Calu3 (cell line): Measurements from ENCODE around the gene IL17B. TPM values are rescaled to one million over a fixed set of nuclear protein-coding genes. Genes with fewer than 3 reads are reported as not detected.

Experiments
- BruUV-seq: library from RNA; stranded (reverse); fragments of 400-500 nt; replicated peaks from 2 replicates; lab custom pipeline; 2021; lab: Mats Ljungman, UMichigan
- CTCF ChIA-PET: fragments of 300-600 bp; sonication (Branson Sonifier 250); formaldehyde crosslinking; loops from one replicate; lab custom pipeline; 2022; ENCODE audit warnings: antibody characterized with exemption; lab: Charles Lee
- DNase-seq: peaks from one replicate; pipeline ENCODE4 v3.0.0; 2022
- H3K27ac Mint-ChIP-seq: one replicate; pipeline ENCODE4 v1.8.0; 2022; ENCODE audit warnings: mixed read lengths; ENCODE audit not compliant: unreplicated experiment
- H3K27me3 Mint-ChIP-seq: one replicate; pipeline ENCODE4 v1.8.0; 2022; ENCODE audit warnings: mixed read lengths; ENCODE audit not compliant: unreplicated experiment
- H3K36me3 Mint-ChIP-seq: one replicate; pipeline ENCODE4 v1.8.0; 2022; ENCODE audit warnings: mild to moderate bottlenecking, moderate library complexity, mixed read lengths; ENCODE audit not compliant: insufficient read depth, unreplicated experiment
- H3K4me1 Mint-ChIP-seq: one replicate; pipeline ENCODE4 v1.8.0; 2022; ENCODE audit warnings: mild to moderate bottlenecking, low read depth, mixed read lengths; ENCODE audit not compliant: unreplicated experiment
- H3K4me3 Mint-ChIP-seq: one replicate; pipeline ENCODE4 v1.8.0; 2022; ENCODE audit warnings: mild to moderate bottlenecking, low read depth, moderate library complexity, mixed read lengths; ENCODE audit not compliant: unreplicated experiment
- H3K9me3 Mint-ChIP-seq: one replicate; pipeline ENCODE4 v1.8.0; 2022; ENCODE audit warnings: low read depth, mixed read lengths; ENCODE audit not compliant: unreplicated experiment
- intact Hi-C: fragments of 100-400 bp; cut with micrococcal nuclease; formaldehyde crosslinking; loops from one replicate; pipeline ENCODE4 v1.10.0; 2022; ENCODE audit not compliant: unreplicated experiment
- total RNA-seq: library from RNA; stranded (reverse); gene quantifications from 2 replicates; pipeline ENCODE4 v1.2.3, GENCODE V29; 2022
- TF ChIP-seq, protein P1 (sequence below): fragments of 200-600 bp; IDR thresholded peaks from one replicate; pipeline ENCODE4 v1.8.0; 2022; ENCODE audit warnings: antibody characterized with exemption; ENCODE audit not compliant: unreplicated experiment

IL17B gene
- total RNA-seq, 1 experiment from 2014 or later, result not detected

DNA sequence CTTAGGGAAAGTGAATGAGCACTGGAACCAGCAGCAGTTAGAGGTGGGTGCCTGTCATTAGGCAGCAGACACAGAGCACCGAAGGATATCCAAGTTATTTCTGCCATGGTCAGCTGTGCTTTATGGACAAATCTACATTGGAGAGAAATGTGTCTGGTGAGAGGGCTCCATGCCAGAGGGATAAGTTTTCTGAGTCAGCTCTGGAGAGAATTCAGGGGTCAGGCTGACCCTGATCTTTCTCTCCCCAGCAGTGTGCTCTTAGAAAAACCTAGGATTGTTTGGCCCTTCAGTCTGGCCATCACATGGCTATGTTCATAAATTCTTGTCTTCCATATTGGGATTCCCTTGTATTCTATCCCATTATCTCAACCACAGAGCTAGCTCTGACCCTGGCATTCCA lies 8.9 kb upstream of the IL17B start:
- Mint-ChIP-seq H3K9me3 (peaks cover 2% of the 10 kb centered on the region), H3K4me1 (no peaks in the 10 kb centered on the region), H3K27me3 (no peaks in the 10 kb centered on the region), H3K4me3 (no peak overlapping the region), H3K27ac (no peak overlapping the region), H3K36me3 (no peaks in the 10 kb centered on the region)
- BruUV-seq, result no TSS peak
- TF ChIP-seq, protein P1, sequence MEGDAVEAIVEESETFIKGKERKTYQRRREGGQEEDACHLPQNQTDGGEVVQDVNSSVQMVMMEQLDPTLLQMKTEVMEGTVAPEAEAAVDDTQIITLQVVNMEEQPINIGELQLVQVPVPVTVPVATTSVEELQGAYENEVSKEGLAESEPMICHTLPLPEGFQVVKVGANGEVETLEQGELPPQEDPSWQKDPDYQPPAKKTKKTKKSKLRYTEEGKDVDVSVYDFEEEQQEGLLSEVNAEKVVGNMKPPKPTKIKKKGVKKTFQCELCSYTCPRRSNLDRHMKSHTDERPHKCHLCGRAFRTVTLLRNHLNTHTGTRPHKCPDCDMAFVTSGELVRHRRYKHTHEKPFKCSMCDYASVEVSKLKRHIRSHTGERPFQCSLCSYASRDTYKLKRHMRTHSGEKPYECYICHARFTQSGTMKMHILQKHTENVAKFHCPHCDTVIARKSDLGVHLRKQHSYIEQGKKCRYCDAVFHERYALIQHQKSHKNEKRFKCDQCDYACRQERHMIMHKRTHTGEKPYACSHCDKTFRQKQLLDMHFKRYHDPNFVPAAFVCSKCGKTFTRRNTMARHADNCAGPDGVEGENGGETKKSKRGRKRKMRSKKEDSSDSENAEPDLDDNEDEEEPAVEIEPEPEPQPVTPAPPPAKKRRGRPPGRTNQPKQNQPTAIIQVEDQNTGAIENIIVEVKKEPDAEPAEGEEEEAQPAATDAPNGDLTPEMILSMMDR, result no peak
- intact Hi-C loops, result no loop called here
- CTCF ChIA-PET, result interaction anchor here (0.7 kb wide), 3 partner anchors 46 to 255 kb away, joined by 4 to 7 read pairs (median 6); no protein-coding TSS in a partner anchor
- no peak for DNase-seq

DNA sequence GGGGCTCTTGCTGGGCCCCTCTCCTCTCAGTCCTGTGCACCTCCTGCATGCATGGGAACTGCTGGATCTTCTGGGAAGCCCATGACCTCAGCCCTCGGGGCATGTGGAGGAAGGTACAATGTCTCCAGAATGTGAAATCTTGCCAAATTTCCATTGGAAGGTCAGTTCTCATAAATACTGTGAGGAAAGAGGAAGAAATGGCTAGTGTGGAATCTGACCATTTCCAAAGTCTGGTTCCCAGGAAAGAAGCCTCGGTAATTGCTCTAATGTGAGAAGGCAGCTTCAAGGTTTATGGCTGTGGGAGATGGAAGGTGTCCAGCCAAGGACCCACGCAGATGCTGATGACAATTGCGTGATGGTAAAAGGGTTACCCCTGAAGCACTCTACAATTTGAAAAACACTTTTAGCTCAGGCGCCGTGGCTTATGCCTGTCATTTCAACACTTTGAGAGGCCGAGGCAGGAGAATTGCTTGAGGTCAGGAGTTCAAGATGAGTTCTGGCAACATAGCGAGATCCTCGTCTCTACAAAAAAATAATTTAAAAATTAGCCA lies 8.1 kb upstream of the IL17B start:
- Mint-ChIP-seq H3K9me3 (peaks cover 2% of the 10 kb centered on the region), H3K4me1 (no peaks in the 10 kb centered on the region), H3K27me3 (no peaks in the 10 kb centered on the region), H3K4me3 (no peak overlapping the region), H3K27ac (no peak overlapping the region), H3K36me3 (no peaks in the 10 kb centered on the region)
- intact Hi-C loops, result no loop called here
- TF ChIP-seq, protein P1, result no peak
- CTCF ChIA-PET, result interaction anchor here (0.7 kb wide), 1 partner anchor 14 kb away, joined by 9 read pairs; no protein-coding TSS in a partner anchor
- BruUV-seq, result no TSS peak
- no peak for DNase-seq

DNA sequence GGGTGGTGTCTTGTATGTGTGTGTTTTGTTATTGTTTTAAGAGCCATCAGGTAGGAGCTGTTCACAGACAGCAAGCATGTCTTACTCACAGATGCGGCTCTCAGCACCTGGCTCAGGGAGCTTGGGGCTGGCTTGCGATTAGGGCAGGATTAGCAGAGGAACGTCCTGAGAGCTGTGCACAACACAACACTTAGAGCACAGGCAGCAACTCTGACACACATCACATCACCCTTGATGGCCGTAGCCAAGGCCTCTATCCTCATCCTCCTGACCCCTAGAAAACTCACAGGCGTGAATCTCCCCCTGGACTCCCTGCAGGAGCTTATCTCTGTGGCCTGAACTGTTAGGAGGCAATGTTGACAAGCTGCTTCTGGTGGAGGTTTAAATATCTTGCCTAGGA lies 7.1 kb upstream of the IL17B start:
- no peaks in the 10 kb centered on the region for H3K36me3 Mint-ChIP-seq
- H3K27me3 Mint-ChIP-seq, result no peaks in the 10 kb centered on the region
- no peak overlapping the region for H3K27ac Mint-ChIP-seq
- no peak for DNase-seq
- CTCF ChIA-PET, result interaction anchor here (0.6 kb wide), 1 partner anchor 28 kb away, joined by 3 read pairs; the partner anchor contains the start of gene PCYOX1L
- no peak overlapping the region for H3K4me3 Mint-ChIP-seq
- no TSS peak for BruUV-seq
- TF ChIP-seq, protein P1, result no peak
- intact Hi-C loops, result no loop called here
- H3K9me3 Mint-ChIP-seq, result peaks cover 2% of the 10 kb centered on the region
- H3K4me1 Mint-ChIP-seq, result no peaks in the 10 kb centered on the region

DNA sequence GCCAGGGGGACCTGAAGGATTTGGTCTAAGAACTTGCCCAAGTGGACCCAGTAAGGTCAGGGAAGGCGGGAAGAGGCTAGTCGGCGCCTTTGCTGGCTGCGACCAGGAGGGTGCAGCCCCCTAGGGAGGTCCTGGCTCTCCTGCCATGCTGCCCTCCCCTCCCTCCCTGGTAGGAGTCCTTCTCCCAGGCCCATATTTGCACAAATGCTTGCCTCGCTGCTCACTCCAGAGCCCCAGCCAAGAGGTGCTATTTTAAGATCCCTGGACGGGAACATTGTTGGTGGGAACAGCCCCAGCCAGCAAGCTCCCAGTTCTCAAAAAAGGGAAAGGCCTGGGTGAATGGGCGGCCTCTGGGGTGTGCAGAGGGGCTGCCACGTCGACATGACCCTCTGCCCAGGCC lies 4.3 kb upstream of the IL17B start:
- CTCF ChIA-PET, result interaction anchor here (0.7 kb wide), 1 partner anchor 214 kb away, joined by 3 read pairs; no protein-coding TSS in a partner anchor
- Mint-ChIP-seq H3K4me1 (no peaks in the 10 kb centered on the region), H3K36me3 (no peaks in the 10 kb centered on the region), H3K27me3 (peaks cover 25% of the 10 kb centered on the region), H3K27ac (no peak overlapping the region), H3K9me3 (peaks cover under 1% of the 10 kb centered on the region), H3K4me3 (no peak overlapping the region)
- DNase-seq, result no peak
- intact Hi-C loops, result no loop called here
- BruUV-seq, result no TSS peak
- TF ChIP-seq, protein P1, result no peak
